CD4-positive, alpha-beta T cell treated with Interleukin-6 at 100 ng/mL for 8 hours (primary cell): ENCODE data around the gene EEFSEC.

Source experiments
- DNase-seq: peaks from one replicate; pipeline ENCODE4 v3.0.0-alpha.2; 2020; ENCODE audit warnings: mixed read lengths, low spot score

Gene EEFSEC

DNA sequence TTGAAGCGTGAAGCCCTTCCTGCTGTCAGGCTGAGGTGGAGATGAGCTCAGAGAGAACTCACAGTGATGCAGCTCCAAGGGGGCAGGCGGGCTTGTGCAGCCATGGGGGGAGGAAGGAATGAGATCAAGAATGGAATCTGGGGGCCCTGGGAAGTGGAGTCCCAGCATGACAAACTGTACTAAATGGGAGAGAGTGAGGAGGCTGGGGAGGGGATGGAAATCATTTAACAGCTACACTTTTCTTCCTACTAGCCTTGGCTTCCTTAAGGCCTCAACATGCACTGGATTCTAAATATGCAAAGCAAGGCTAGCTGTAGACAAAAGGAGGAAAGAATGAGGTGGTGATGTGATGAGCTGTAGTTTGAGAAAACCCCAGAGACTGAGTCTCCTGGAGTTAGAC lies 133.9 kb downstream of the EEFSEC start:
- DNase-seq: no peak

GRCh38 chr3:128289534-128289933 lies 136.3 kb downstream of the EEFSEC start:
- DNase-seq: no peak

- DNase-seq: no peak
These were observed 137.2 kb downstream of the EEFSEC start for GRCh38 chr3:128290484-128290883.

DNA sequence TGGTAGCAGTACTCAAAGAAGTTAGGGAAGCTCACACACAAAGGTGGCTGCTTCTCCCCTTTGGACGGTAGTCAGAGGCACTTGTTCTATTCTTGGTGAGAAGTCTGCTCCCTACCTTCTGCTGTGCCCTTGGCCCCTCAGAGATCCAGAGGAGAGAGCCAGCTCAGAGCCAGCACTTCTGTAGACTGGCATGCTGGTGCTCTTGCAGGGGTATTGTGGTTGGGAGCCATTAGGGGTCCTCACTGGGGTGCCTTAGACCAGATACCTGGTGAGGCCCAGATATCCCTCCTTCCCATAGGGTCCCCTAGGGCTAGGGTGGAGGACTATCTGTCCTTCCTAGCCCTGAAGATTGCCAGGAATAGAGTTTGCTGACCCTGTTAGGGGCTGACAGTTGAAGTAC lies 140.6 kb downstream of the EEFSEC start:
- no peak for DNase-seq

GRCh38 chr3:128294999-128295468 lies 141.8 kb downstream of the EEFSEC start:
- peak; percentile 57 for DNase-seq

DNA sequence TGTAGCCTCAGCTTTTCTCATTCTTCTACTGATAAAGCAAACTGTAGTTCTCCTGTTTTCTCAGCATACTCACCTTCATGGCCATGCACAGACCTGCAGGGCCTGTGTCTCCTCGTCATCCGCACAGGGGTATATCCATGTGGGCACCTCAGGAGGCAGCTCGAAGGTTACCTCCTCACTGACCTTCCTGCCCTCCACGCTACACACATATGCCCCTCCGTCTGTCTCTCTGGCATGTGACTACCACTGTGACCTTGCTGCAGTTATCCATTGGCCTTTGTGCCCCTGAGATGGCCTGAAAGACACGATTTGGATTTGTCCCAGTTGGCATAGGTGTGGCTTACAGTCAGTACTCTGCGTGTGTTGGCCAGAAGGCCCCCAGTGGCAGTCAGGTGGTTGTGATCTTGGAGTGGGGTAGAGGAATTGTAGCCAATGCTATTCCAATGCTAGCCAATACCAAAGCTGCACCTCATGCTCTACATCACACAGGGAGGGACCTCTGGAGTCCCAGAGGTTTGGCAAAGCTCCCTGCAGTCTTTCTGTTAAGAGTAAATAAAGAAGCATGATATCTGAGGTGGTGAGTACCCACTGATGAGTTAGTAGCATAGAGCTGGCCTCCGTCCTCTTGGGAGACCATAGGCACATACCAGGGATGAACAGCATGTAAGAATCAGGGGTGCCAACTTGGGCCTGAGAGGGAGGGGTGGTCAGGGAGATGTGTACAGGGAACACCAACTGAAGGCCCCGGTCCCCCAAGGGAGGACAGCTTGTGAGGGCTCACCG lies 143.4 kb downstream of the EEFSEC start:
- no peak for DNase-seq

DNA sequence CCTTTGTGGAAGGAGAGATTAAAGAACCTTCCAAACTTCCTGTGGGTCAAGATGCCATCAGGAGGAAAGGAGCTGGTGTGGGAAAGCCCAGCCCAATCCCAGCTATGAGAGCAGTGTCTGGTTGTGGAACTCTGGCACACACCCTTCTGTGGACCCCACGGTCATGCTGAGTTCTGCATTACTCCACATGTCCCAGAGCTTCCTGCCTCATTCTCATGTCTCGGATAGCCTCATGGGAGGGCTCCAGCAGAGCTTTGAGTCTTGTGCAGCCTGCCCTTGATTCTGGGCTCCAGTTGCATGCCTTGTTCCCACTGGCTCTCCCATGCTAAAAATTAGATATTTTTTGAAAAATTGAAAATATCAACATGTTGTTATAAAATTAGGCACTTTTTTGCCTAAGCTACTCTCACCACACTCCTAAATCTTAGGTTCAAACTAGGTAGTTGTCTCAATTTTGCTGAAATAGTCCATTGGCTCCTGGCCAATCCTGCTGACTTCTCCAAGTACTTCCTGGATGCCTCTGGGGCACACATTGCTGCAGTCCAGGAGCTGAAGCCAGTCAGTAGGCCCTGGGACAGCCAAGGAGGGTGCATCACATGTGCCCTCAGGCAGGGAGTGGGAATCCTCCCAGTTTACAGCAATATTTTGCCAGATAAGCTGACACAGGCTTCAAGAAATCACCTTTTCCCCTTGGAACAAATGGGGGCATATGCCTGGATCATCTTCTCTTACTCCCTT lies 144.3 kb downstream of the EEFSEC start:
- DNase-seq: no peak

GRCh38 chr3:128301186-128302023 lies 148.1 kb downstream of the EEFSEC start:
- DNase-seq: no peak

DNA sequence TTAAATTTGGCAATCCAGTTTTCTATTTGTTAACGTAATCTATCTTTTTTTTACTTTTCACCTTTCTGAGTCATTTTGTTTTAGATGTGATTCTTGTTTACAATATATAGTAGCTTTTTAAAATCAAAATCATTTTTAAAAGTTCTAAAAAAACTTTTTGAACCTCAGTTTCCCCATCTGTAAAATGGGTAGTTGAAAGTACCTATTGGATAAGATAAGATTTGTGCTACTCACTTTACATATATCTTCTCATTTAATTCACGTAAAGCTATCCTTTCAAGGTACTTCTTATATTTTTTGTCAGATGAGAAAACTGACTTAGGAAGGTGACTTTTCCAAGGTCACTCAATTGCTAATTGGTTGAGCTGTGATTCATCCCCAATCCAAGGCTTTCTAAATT lies 153.2 kb downstream of the EEFSEC start:
- DNase-seq: no peak

DNA sequence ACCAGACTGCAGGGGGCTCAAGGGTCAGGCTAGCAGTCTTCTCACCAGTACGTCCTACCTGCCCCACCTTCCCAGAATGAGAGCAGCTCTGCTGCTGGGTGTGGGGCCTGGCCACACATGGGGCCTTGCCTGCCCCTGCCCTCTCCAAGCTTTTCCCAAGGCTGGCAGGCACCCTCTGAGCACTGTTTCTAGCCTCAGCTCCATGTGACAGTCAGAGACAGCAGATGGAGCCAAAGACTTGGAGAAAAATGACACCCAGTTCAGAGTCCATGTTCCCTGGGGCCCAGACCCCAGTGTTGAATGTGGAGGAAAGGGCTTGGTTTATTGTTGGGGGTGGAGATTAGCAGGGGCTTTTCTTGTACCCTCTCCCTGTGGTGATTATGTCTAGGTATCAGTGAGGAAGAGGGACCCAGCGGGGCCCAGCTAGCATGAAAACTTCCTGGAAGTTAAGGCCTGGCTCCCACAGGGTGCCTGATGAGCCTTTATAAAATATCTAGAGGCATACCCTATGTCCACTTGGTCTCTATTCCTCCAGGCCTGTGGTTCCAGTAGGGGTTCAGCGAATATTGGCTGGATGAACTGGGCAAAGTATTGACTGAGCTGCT lies 153.8 kb downstream of the EEFSEC start:
- DNase-seq: no peak

DNA sequence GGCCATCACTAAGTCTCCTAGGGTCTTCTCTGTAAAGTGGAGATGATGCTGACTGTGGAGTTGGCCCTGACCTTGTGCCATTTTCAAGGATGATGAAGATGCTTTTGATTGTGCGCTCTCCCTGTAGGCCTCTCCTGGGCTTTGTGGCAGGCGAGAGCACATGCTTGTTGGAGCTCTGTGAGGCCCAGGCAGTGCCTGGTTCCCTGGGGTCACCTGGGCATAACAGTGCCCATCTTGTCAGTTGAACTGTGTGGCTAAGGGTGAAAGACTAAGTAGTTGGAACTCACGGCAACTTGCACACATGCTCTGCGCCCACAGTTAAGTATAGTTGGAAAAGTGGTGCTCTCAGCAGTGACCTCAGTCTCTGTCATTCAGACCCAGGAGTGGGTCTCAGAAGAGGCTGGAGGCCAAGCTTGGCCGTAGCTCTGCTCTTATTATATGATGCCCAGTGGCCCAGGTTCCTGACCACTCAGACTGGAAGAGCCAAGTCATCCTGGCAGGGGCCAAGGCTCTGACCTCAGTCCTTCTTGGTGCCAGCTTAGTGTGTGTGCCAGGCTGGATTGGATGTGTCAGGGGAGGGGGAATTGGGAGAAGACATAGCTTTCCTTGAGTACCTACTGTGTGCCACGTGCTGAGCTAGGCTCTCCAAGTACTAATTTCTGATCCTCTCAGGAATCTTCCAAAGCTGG lies 154.6 kb downstream of the EEFSEC start:
- no peak for DNase-seq

DNA sequence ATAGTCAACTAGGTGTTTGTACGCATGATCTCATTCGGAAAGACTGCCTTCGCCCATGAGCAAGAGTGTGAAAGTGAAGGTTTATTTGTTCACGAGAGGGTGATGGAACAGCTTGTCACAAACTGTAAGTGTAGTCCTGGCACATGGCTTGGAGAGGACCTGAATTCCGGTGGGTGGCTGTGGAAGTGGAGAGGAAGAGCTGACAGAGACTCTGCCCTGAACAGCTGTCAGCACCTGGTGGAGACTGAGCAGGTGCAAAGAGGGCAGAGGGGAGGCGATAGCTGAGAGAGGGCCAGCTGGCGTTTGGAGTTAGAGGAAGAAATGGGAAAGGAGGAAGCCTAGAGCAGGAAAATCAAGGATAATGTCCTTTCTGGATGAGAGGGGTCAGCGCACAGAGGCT lies 155.7 kb downstream of the EEFSEC start:
- DNase-seq: no peak

- DNase-seq: no peak
These were observed 157.2 kb downstream of the EEFSEC start for GRCh38 chr3:128310286-128311058.

- no peak for DNase-seq
These were observed 158.2 kb downstream of the EEFSEC start for GRCh38 chr3:128311441-128311844.

DNA sequence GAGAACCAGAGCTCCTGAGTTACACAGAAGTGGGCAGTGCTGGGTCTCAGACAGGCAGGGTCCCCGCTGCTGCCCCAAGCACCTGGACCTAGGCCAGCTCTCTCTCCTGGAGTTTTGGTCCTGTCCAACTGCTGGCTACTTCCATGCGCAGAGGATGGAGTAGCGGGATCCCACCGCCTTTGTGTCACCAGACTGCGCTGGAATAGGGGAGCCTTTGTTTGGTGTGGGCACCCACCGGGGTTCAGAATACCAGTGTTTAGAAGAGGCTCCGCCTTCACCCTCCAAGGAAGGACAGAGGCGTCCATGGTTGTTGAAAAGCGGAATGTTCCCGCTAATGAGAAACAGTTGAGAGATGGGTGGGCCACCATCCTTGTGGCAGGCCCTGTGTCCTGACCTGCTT lies 159.0 kb downstream of the EEFSEC start:
- no peak for DNase-seq

DNA sequence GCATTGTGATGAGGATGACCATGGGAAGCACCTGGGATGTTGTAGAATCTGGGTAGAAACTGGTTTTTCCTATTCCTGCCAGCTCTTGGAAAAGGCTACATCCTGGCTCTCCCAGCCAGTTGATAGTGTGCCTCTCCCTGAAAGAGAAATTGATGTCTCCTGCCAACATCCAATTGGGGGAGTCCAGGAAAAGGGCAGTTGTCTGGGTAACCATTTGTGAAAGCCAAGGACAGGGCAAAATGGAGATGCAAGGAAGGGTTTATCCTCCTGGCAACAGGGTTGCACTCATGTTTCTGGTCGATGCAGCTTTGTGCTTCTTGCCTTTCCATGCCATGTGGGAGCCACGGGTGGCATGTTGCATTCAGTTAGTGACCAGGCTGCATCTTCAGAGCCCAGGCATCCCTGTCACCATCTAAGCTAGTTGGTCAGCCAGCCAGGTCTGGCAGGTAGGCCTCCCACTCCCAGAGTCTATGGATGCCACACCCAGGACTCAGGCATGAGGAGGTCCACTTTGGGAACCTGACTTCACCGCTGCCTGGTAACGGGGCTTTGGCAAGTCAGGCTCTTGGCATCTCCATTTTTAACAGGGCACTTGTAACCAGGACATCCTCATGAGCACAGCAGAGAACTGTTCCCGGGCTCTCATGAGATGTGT lies 159.9 kb downstream of the EEFSEC start:
- DNase-seq: no peak

DNA sequence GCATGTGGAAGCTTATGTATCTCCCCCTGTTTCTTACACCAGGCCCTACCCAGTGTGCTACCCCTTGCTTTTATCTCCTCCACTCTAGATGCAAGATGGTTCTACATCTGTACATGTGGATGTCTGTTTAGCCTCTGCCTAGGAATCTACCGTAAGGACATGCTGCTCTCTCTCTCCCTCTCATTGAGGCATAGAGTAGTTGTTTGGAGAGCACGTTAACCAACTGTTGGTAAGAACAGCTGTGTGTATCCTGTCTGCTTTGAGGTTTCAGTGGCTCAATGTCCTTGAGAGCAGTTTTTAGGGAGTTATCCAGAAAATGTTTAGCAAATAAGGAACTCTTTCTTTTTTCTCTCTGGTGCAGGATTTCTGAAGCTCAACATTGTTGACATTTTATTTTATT lies 160.7 kb downstream of the EEFSEC start:
- DNase-seq: no peak

DNA sequence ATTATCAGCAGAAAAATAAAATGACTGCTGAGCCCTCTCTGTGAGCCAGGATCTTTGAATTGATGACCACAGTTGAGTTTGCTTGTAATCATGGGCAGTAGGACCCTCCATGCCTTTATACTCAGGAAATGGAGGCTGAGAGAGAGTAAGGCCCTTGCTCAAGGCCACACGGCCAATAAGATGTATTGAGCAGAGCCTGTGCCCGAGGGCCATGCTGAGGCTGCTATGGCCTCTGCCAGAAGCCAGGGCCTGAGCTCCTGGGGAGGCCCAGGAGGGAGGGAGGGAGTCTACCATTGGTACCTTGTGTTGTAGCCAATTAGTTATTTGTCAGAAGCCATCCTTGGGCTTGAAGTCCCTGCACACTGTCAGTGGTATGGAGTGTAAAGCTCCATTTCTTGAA lies 162.0 kb downstream of the EEFSEC start:
- DNase-seq: no peak

DNA sequence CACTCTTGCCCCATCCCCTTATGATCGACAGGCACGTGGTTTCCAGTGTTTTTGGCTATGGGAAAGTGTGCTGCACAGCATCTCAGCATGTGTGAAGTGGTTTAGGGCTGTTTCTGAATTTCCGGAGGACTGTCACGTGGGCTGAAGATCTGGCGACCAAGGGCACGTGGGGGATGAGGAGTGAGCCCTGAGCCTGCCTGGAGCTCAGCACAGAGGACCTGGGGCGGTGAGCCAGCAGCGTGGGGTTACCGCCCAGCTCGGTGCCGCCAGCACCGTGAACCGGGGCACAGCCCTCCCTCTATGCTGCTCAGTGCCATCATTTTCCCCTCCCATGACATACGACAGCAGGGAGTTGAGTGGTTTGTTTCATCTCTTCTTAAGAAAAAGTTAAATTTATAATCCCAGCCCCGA lies 163.2 kb downstream of the EEFSEC start:
- peak; percentile 86 for DNase-seq

DNA sequence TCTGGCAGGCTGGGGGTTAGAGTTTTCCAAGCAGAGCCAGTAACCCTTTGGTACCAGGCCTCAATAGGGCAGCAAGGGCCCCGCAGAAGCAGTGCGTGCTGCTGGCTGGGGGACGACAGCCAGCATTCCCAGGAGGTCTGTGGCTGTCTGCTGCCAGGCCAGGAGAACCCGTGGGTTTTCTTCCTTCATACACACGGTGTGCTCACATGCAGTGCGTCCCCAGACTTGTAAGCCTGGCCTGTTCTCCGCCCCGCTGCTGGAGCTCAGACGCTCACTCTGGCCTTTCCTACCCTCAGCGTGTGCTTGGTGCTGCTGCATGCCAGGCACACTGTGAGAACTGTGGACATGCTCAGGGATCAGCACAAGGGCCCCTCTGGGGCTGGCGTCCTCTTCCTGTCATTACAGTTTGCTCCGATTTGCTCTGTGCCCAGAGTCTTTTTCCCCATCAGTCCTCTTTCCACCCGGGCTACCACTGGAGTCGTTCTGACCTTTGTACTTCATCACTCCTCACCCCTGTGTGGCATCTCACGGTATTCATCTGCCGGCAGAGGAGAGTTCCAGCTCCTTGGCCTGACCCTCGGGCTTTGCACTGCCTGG lies 163.9 kb downstream of the EEFSEC start:
- DNase-seq: no peak
